Ishikawa (cell line): Measurements from ENCODE around the gene CEP76.

Source experiments
- CEBPB ChIP-seq: IDR thresholded peaks from 2 replicates; pipeline ENCODE4 v1.6.1; 2012
- CREB1 ChIP-seq: IDR thresholded peaks from 2 replicates; pipeline ENCODE4 v1.6.1; 2012; ENCODE audit warnings: low read depth
- EGR1 ChIP-seq: IDR thresholded peaks from 2 replicates; pipeline ENCODE4 v1.6.1; 2012
- EP300 ChIP-seq: IDR thresholded peaks from 2 replicates; pipeline ENCODE4 v1.6.1; 2012; ENCODE audit warnings: borderline replicate concordance
- FOXM1 ChIP-seq: IDR thresholded peaks from 2 replicates; pipeline ENCODE4 v1.6.1; 2012; ENCODE audit warnings: low read depth, borderline replicate concordance
- MAX ChIP-seq: IDR thresholded peaks from 2 replicates; pipeline ENCODE4 v1.6.1; 2012
- NFIC ChIP-seq: IDR thresholded peaks from 2 replicates; pipeline ENCODE4 v1.6.1; 2012
- RAD21 ChIP-seq: IDR thresholded peaks from 2 replicates; pipeline ENCODE4 v1.6.1; 2012; ENCODE audit warnings: low read depth
- REST ChIP-seq: IDR thresholded peaks from 2 replicates; pipeline ENCODE4 v1.6.1; 2012; ENCODE audit warnings: low read depth, mild to moderate bottlenecking
- TAF1 ChIP-seq: IDR thresholded peaks from 2 replicates; pipeline ENCODE4 v1.6.1; 2012; ENCODE audit warnings: low read depth, mild to moderate bottlenecking
- TCF12 ChIP-seq: IDR thresholded peaks from 2 replicates; pipeline ENCODE4 v1.6.1; 2012; ENCODE audit warnings: low read depth
- TEAD4 ChIP-seq: IDR thresholded peaks from 2 replicates; pipeline ENCODE4 v1.6.1; 2012
- USF1 ChIP-seq: IDR thresholded peaks from 2 replicates; pipeline ENCODE4 v1.6.1; 2012
- YY1 ChIP-seq: IDR thresholded peaks from 2 replicates; pipeline ENCODE4 v1.6.1; 2012; ENCODE audit warnings: low read depth
- ZBTB7A ChIP-seq: IDR thresholded peaks from 2 replicates; pipeline ENCODE4 v1.6.1; 2012; ENCODE audit warnings: low read depth

CEP76 gene

GRCh38 chr18:12737243-12737902, 34.9 kb upstream of the CEP76 start:
- no peak for TF ChIP-seq CREB1
- peak; percentile 23; the same call in 1 of the 2 replicates for TF ChIP-seq RAD21
- no peak for TF ChIP-seq TEAD4
- TF ChIP-seq TCF12, result no peak

GRCh38 chr18:12726774-12727550, 24.4 kb upstream of the CEP76 start:
- TF ChIP-seq USF1, result no peak
- TF ChIP-seq RAD21, result peak; percentile 85

- TF ChIP-seq CREB1 (no peak), EGR1 (no peak), MAX (no peak), CEBPB (no peak), TCF12 (no peak), NFIC (no peak), TAF1 (no peak), YY1 (no peak), TEAD4 (no peak), USF1 (no peak)
These were observed 23.8 kb upstream of the CEP76 start for GRCh38 chr18:12726331-12726730.

GRCh38 chr18:12722731-12723130, 20.2 kb upstream of the CEP76 start:
- TF ChIP-seq TAF1, result no peak
- TF ChIP-seq CREB1, result no peak
- TF ChIP-seq ZBTB7A, result no peak
- TF ChIP-seq REST, result no peak
- no peak for TF ChIP-seq USF1
- no peak for TF ChIP-seq EP300
- TF ChIP-seq TCF12, result no peak
- no peak for TF ChIP-seq MAX
- no peak for TF ChIP-seq EGR1
- no peak for TF ChIP-seq YY1
- TF ChIP-seq RAD21, result no peak
- TF ChIP-seq TEAD4, result no peak
- no peak for TF ChIP-seq NFIC
- TF ChIP-seq FOXM1, result no peak
- no peak for TF ChIP-seq CEBPB

GRCh38 chr18:12721495-12722275, 19.2 kb upstream of the CEP76 start:
- TF ChIP-seq REST (no peak), CREB1 (no peak), EP300 (no peak), TAF1 (no peak), EGR1 (no peak), ZBTB7A (no peak), CEBPB (no peak), YY1 (no peak), MAX (no peak), FOXM1 (no peak), NFIC (no peak), TEAD4 (no peak), TCF12 (no peak), RAD21 (no peak), USF1 (no peak)
